GM12875 (cell line): ENCODE measurements around the gene GAS7.

Source experiments
- H3K4me3 ChIP-seq: one replicate; pipeline ENCODE4 v1.5.1; 2011; ENCODE audit warnings: low read depth, low read length, control low read depth
- TF ChIP-seq, protein P1 (sequence below): IDR thresholded peaks from 2 replicates; pipeline ENCODE4 v1.5.1; 2011; ENCODE audit warnings: low read depth, mild to moderate bottlenecking, control low read depth, inconsistent platforms, low read length, moderate library complexity, borderline replicate concordance; ENCODE audit not compliant: insufficient read depth

Gene GAS7

DNA sequence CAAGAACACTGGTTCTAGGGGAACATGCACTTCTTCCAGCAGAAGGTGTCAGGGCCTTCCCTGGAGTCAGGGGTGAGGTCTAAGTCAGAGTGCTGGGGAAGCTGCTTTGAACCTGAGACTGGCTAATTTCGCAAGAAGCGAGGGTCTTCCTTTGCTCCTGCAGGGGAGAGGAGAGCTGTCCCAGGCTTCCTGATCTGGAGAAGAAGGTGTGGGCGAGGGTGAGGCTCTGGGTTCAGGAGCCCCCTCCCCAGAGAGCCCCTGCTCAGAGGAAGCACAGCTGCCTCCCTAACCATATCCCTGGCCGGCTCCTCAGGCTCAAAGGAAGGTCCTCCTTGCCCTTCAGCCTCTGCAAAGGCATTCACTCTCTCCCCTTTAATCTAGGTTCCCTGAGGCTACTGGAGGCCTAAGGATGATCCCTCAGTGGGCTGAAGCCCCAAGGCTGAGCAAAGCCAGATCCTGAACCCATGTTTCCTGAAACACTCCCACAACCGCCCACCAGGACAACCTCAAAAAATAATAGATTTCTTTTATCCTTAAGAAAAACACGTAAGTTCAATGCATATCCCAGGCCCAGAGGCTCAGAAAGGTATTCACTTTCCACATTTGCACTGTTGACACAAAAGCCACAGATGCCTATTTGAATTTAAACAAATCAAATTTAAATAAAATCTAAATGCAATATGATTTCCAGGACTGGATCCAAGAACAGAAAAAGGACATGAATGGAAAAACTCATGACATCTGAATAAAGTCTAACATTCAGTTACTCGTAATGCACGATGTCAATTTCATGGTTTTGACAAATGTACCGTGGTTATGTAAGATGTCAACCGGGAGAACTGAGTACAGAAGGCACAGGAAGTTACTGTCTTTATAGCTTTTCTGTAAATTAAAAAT lies 221.9 kb downstream of the GAS7 start:
- no peak overlapping the region for H3K4me3 ChIP-seq
- TF ChIP-seq, protein P1, sequence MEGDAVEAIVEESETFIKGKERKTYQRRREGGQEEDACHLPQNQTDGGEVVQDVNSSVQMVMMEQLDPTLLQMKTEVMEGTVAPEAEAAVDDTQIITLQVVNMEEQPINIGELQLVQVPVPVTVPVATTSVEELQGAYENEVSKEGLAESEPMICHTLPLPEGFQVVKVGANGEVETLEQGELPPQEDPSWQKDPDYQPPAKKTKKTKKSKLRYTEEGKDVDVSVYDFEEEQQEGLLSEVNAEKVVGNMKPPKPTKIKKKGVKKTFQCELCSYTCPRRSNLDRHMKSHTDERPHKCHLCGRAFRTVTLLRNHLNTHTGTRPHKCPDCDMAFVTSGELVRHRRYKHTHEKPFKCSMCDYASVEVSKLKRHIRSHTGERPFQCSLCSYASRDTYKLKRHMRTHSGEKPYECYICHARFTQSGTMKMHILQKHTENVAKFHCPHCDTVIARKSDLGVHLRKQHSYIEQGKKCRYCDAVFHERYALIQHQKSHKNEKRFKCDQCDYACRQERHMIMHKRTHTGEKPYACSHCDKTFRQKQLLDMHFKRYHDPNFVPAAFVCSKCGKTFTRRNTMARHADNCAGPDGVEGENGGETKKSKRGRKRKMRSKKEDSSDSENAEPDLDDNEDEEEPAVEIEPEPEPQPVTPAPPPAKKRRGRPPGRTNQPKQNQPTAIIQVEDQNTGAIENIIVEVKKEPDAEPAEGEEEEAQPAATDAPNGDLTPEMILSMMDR, result no peak

DNA sequence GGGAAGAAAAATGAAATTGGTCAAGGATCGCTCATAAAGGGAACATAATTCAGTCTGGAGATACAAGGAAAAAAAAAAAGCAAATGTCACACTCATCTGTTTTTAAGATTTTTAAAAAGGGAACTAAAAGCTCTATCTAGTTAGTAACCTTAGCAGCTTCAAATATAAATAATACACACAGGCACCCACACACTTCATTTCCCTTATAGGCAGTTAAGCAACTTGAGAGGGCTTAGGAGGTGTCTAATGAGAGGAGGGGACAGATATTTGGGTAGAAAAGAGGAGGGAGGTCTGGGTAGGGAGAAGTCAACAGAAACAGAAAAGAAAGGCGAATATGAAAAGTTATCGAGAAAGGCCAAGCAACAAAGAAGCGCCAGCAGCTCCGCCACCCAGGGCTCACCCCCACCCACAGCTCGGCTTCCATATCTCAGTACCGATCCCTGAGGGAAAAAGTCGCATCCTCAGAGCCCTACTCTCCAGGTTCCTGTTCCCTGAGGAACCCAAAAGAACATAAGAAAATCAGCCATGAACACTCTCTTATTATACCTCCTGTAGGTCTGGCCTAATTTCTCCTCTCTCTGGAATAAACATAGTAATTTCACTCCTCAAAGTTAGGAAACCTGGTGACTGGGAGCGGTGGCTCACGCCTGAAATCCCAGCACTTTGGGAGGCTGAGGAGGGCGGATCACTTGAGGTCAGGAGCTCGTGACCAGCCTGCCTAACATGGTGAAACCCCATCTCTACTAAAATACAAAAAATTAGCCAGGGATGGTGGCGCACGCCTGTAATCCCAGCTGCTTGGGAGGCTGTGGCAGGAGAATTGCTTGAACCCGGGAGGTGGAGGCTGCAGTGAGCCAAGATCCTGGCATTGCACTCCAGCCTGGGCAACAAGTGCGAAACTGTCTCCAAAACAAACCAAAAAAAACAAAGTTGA lies 223.7 kb downstream of the GAS7 start:
- TF ChIP-seq, protein P1, result no peak
- no peak overlapping the region for H3K4me3 ChIP-seq

DNA sequence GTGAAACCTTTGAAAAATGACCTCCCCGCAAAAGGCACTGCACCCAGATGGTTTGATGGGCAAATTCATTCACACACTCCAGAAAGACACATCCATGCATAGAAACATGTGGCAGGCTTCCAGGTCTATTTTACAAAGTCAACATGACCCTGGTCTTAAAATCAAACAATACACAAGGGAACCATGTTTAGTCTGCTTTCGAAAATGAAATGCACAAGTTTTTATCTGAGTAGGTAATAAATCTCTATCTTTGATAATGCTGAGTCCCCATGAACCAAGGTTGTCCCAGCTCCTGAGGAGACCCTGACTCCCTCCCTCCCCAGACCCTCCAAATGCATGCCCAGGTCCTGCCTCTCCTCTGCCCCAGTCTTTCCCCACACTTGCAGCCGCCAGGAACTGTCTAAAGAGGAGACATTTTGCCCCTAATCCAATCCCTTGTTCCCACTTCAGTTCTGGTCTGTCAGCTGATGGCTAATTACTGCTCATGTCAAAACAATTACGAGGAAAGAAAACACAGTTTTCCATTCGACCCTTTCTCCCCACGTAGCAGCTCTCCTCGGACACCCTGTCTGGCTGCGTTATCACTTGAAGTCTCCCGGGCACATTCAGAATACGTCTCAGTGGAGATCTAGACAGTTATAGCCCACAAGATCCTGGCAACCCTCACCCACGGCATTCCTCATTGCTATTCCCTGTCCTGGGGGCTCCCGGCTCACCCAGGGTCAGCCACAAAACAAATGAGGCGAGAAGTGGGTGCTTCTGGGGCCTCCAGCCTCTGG lies 224.5 kb downstream of the GAS7 start:
- TF ChIP-seq, protein P1, result no peak
- H3K4me3 ChIP-seq, result no peak overlapping the region

DNA sequence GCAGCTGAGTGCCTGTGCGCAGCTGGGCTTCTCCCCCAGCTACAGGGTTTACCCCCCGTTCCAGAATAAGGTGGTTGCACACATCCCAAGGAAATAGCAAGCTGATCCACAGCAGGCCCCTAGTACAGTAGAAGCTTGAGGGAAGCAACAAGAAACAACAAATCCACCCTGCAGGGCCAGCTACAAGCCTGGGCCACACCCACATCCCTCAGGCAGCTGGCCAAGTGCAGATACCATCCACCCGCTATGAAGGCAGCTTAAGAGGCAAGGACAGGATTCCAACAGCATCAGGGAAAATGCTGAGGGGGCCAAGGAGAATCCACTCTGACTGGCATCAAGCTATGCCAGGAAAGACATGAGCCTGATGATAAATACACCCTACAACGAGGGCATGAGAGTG lies 226.4 kb downstream of the GAS7 start:
- TF ChIP-seq, protein P1, result no peak

DNA sequence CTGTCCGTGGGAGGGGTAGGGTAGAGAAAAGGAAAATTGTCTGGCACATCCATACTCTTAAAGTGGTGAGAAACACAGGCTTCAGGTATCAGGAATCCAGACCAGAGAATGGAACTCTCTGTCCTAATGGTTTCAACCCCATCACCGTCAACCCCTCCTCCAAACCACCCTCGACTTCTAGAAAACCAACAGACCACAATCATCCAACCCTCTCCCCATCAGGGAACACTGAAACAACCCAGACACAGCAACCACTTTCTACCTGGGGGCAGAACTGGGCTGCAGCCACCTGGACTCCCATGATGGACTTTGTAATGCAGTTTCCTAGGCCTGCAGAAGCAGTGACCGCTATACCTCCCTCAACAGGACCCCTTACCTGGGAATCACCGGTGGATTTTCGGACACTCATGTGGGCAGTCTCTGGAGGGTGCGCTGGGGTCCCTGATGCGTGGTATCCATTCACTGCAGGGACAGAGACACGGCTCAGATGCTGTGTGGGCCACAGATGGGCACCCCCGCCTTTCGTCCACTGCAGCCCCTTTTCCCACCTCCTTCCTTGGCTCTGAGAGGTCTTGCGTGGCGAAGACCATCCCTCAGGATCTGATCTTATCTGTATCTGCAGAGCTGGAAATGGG lies 229.0 kb downstream of the GAS7 start:
- H3K4me3 ChIP-seq, result no peak overlapping the region
- TF ChIP-seq, protein P1, result no peak

More for the DNA sequence above, 226.4 kb downstream of the GAS7 start:
- no peak overlapping the region for H3K4me3 ChIP-seq

DNA sequence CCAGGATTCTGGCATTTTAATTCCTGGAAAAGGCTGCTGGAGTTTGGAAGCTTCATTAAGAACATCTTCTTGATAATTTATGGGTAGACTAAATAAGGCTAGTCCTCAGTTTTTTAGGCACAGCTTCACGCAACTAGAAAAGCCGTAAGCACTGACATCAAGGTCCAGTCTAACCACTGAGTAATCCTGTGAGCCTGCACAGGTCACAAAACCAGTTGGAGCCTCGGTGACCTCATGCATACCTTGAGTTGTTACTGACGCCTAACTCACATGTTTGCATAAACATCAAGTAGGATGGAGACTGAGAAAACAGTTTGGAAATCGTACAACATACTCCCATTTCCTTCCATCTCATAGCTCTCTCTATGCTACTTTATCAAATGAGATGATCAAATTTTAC lies 229.5 kb downstream of the GAS7 start:
- TF ChIP-seq, protein P1, result no peak
- H3K4me3 ChIP-seq, result no peak overlapping the region
